Fibroblast of mammary gland (primary cell): Measurements from ENCODE around the gene AKAP12.

Experiments used
- DNase-seq: peaks from one replicate; pipeline ENCODE4 v3.0.0-alpha.2; 2010; ENCODE audit warnings: low read depth
- H3K4me3 ChIP-seq: 2 replicates; pipeline ENCODE4 v1.5.1; 2011; ENCODE audit warnings: low read depth, mild to moderate bottlenecking, low read length, moderate library complexity; ENCODE audit not compliant: control insufficient read depth
- CTCF ChIP-seq: conservative IDR thresholded peaks from 2 replicates; pipeline ENCODE4 v1.5.1; 2011; ENCODE audit warnings: low read depth, low read length, inconsistent platforms; ENCODE audit not compliant: control insufficient read depth, insufficient read depth

The AKAP12 gene

DNA sequence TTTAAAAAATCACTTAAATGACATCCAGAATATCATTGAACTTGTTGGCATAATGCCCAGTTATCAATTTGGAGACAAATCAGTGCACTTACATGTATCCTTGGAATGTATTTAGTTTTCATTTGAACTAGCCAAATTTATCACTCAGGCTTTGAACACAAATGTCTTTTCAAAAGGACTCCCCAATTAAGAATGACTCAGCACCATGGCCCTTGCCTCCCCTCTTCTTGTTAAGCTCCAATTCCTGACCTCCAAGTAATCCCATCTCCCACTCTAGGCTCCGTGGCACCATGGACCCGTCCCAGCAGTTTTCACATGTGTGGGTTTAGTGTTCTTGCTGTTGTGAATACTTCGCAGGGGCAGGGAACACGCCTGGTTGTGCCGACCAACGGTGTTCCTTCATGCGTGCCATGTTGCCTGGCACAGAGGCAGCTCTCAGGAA lies 2.7 kb downstream of the AKAP12 start:
- DNase-seq = peak; percentile 26
- no peak for TF ChIP-seq CTCF
- no peak overlapping the region for H3K4me3 ChIP-seq

DNA sequence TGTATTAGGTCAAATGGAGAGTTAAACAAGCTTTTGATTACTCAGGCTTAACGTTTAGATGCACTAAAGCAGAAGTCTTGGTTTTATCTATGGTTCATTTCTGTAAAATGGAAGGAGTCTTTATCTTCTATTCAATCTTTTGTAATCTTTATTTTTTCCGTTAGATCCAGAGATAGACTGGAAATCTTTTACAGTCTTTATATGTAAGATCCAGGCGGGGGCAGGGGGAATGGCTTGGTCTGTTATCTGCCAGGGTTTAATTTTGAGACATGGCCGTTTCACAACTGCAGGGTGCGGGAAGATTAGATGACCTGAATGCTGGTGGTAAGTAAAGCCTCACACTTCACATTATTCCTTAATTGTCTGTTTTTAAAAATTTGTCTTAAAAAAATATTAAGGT lies 3.7 kb downstream of the AKAP12 start:
- DNase-seq = no peak
- no peak overlapping the region for H3K4me3 ChIP-seq
- TF ChIP-seq CTCF = no peak

DNA sequence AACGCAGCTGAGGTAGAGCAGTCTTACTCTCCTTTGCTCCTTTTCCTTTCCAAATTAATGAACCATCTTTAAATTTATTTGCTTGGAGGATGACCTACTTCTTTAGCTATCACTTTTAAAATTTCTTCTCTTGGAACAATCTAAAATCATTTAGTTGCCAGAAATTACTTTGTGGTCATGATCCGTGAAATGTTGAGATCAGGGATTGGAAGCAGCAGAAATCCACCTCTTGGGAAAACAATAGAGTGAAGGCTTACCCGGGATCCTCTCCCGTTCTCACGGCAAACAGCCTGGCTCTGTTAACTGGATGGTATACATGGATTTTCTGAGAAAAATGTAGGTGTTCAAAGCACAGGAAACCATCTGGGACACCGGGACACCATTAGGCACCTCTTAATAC lies 7.7 kb downstream of the AKAP12 start:
- TF ChIP-seq CTCF = no peak
- peak; percentile 27 for DNase-seq

GRCh38 chr6:151248295-151248694 lies 8.5 kb downstream of the AKAP12 start:
- no peak overlapping the region for H3K4me3 ChIP-seq
- TF ChIP-seq CTCF = no peak
- no peak for DNase-seq

More for the DNA sequence above, 7.7 kb downstream of the AKAP12 start:
- no peak overlapping the region for H3K4me3 ChIP-seq

- no peak overlapping the region for H3K4me3 ChIP-seq
- DNase-seq = no peak
- no peak for TF ChIP-seq CTCF
Observed at GRCh38 chr6:151252634-151253033, 12.9 kb downstream of the AKAP12 start.

- TF ChIP-seq CTCF = no peak
- H3K4me3 ChIP-seq = no peak overlapping the region
- no peak for DNase-seq
Observed at GRCh38 chr6:151254451-151255081, 14.8 kb downstream of the AKAP12 start.

GRCh38 chr6:151255811-151256210 lies 16.0 kb downstream of the AKAP12 start:
- TF ChIP-seq CTCF = no peak
- H3K4me3 ChIP-seq = no peak overlapping the region
- DNase-seq = no peak
